ENCODE measurements around the gene SHB.

Gene SHB

GRCh38 chr9:37876376-37876775 lies 192.7 kb downstream of the SHB start:
- DNase-seq: no peak

- DNase-seq: no peak
Measured at GRCh38 chr9:37873955-37874354, 195.1 kb downstream of the SHB start.

GRCh38 chr9:37870799-37871176 lies 198.2 kb downstream of the SHB start:
- DNase-seq: no peak

- no peak for DNase-seq
Measured at GRCh38 chr9:37870081-37870798, 198.8 kb downstream of the SHB start.
